Natural killer cell (primary cell): ENCODE data around the gene TEX47. TPM values are rescaled to one million over a fixed set of nuclear protein-coding genes. Genes with fewer than 3 reads are reported as not detected.

ENCODE experiments used
- ATAC-seq, 3 donors: fragments of 150-1000 bp in 2 of 3; fragments of 200-7000 bp in 1 of 3; cut with Tn5 transposase; 1 replicate in 1 of 3; 2 replicates in 2 of 3; pipeline ENCODE4 v1.10.0; 2021; ENCODE audit warnings: mild to moderate bottlenecking in 2 of 3, moderate library complexity in 2 of 3
- DNase-seq, 2 donors: peaks; one replicate each; pipeline versions ENCODE4 v3.0.0 to v3.0.0-alpha.2; 2013 to 2021; ENCODE audit warnings: mixed read lengths in 1 of 2
- H3K27ac ChIP-seq: one replicate; pipeline ENCODE4 v1.5.1; 2013; ENCODE audit warnings: mild to moderate bottlenecking, low read length
- H3K27me3 ChIP-seq: one replicate; pipeline ENCODE4 v1.6.1; 2013; ENCODE audit warnings: low read length; ENCODE audit not compliant: control insufficient read depth, insufficient read depth
- H3K36me3 ChIP-seq: one replicate; pipeline ENCODE4 v1.6.1; 2013; ENCODE audit warnings: low read length; ENCODE audit not compliant: control insufficient read depth, insufficient read depth
- H3K4me1 ChIP-seq: one replicate; pipeline ENCODE4 v1.6.1; 2013; ENCODE audit warnings: low read length; ENCODE audit not compliant: control insufficient read depth, insufficient read depth
- H3K4me3 ChIP-seq: one replicate; pipeline ENCODE4 v1.5.1; 2013; ENCODE audit warnings: low read length
- H3K9me3 ChIP-seq: one replicate; pipeline ENCODE4 v1.6.1; 2013; ENCODE audit warnings: low read length; ENCODE audit not compliant: control insufficient read depth, insufficient read depth
- H3K27ac Mint-ChIP-seq, 2 donors: one replicate each; pipeline ENCODE4 v1.8.0; 2022; ENCODE audit warnings: mild to moderate bottlenecking in 2 of 2, mixed read lengths in 2 of 2, moderate library complexity in 1 of 2
- H3K27me3 Mint-ChIP-seq, 2 donors: one replicate each; pipeline ENCODE4 v1.8.0; 2022; ENCODE audit warnings: low read depth in 2 of 2, mixed read lengths in 2 of 2
- H3K36me3 Mint-ChIP-seq: one replicate; pipeline ENCODE4 v1.8.0; 2022; ENCODE audit warnings: mixed read lengths
- H3K4me1 Mint-ChIP-seq, 2 donors: one replicate each; pipeline ENCODE4 v1.8.0; 2022; ENCODE audit warnings: mixed read lengths in 2 of 2
- H3K4me3 Mint-ChIP-seq: one replicate; pipeline ENCODE4 v1.8.0; 2022; ENCODE audit warnings: mild to moderate bottlenecking, moderate library complexity, mixed read lengths
- H3K9me3 Mint-ChIP-seq, 2 donors: one replicate each; pipeline ENCODE4 v1.8.0; 2022; ENCODE audit warnings: mixed read lengths in 2 of 2
- CTCF ChIP-seq: fragments of 200-600 bp; IDR thresholded peaks from one replicate; pipeline ENCODE4 v1.8.0; 2022; ENCODE audit warnings: antibody characterized with exemption
- WGBS: methylation state at CpG from one replicate; pipeline ENCODE4 v1.1.7; 2013; ENCODE audit warnings: missing lambda C conversion rate; ENCODE audit not compliant: insufficient coverage; 5-methylcytosine and 5-hydroxymethylcytosine counted together
- intact Hi-C: fragments of 100-400 bp; cut with micrococcal nuclease; formaldehyde crosslinking; loops from one replicate; pipeline ENCODE4 v1.14.2; 2022
- total RNA-seq, 4 donors: library from RNA; stranded (reverse); fragments of 120-200 nt in 1 of 4; gene quantifications; one replicate each; pipeline versions ENCODE4 v1.2.3 to v1.2.4, GENCODE V29; 2013 to 2022

Gene TEX47
- total RNA-seq, 3 donors from 2014 or later (not counting 1 experiment from before 2014, with no cell fraction given), result not detected

GRCh38 chr7:88757371-88757770, 38.2 kb downstream of the TEX47 start:
- Histone ChIP-seq H3K36me3 (no peaks in the 10 kb centered on the region), H3K27me3 (peaks cover 9% of the 10 kb centered on the region), H3K4me3 (no peak overlapping the region), H3K4me1 (no peaks in the 10 kb centered on the region), H3K9me3 (no peaks in the 10 kb centered on the region), H3K27ac (no peak overlapping the region)
- Mint-ChIP-seq H3K27ac (no peak overlapping the region), H3K4me1 (no peaks in the 10 kb centered on the region), H3K4me3 (no peak overlapping the region), H3K9me3 (peaks cover 4 to 11% of the 10 kb centered on the region in 2 donors), H3K27me3 (peaks cover 2 to 9% of the 10 kb centered on the region in 2 donors), H3K36me3 (peaks cover 6% of the 10 kb centered on the region)
- intact Hi-C loops, result no loop called here
- TF ChIP-seq CTCF, result no peak
- DNase-seq (no peak), ATAC-seq (no peak)
- 60% methylated on average over 1 of the region's 2 CpGs for WGBS

DNA sequence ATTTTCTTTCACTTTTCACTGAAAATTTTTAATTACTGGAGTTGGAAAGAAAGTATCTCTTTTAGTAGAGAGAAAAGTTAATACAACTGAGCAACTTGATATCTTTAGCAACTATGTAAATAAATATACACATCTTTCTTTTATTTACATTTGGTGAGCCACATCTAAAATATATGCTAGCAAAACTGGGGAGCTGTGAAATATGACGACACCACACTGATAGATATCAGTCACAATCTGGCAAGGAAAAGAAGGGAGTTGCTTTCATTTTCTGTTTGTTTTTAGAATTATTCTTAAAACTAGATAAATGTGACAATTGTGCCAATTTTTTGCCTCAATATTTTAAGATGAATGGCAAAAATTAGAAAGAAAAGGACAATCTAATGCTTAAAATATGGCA, 38.7 kb downstream of the TEX47 start:
- Histone ChIP-seq H3K36me3 (no peaks in the 10 kb centered on the region), H3K4me3 (no peak overlapping the region), H3K4me1 (no peaks in the 10 kb centered on the region), H3K27me3 (peaks cover 9% of the 10 kb centered on the region), H3K9me3 (no peaks in the 10 kb centered on the region), H3K27ac (no peak overlapping the region)
- Mint-ChIP-seq H3K9me3 (peaks cover 4 to 13% of the 10 kb centered on the region in 2 donors), H3K4me1 (no peaks in the 10 kb centered on the region), H3K36me3 (peaks cover 6% of the 10 kb centered on the region), H3K27ac (no peak overlapping the region), H3K4me3 (no peak overlapping the region), H3K27me3 (peaks cover 2 to 9% of the 10 kb centered on the region in 2 donors)
- intact Hi-C loops, result no loop called here
- no CpG with 5 or more reads among the region's 1 CpG for WGBS
- DNase-seq, result no peak
- ATAC-seq, result no peak
- TF ChIP-seq CTCF, result no peak

GRCh38 chr7:88746126-88746525, 49.4 kb downstream of the TEX47 start:
- H3K27ac ChIP-seq, result no peak overlapping the region
- Mint-ChIP-seq H3K36me3 (no peaks in the 10 kb centered on the region), H3K27ac (no peak overlapping the region), H3K4me3 (no peak overlapping the region), H3K9me3 (peaks cover 6 to 8% of the 10 kb centered on the region in 2 donors), H3K27me3 (no peaks in the 10 kb centered on the region), H3K4me1 (no peaks in the 10 kb centered on the region)
- H3K27me3 ChIP-seq, result no peaks in the 10 kb centered on the region
- ATAC-seq (no peak), DNase-seq (no peak)
- no peaks in the 10 kb centered on the region for H3K36me3 ChIP-seq
- H3K4me1 ChIP-seq, result no peaks in the 10 kb centered on the region
- H3K4me3 ChIP-seq, result no peak overlapping the region
- no peaks in the 10 kb centered on the region for H3K9me3 ChIP-seq
- 68% methylated on average over 2 of the region's 3 CpGs for WGBS
- TF ChIP-seq CTCF, result no peak
- intact Hi-C loops, result no loop called here

Other genes starting within 250 kb of the TEX47 start
- not detected for gene ZNF804B, start 36.0 kb downstream of the TEX47 start, total RNA-seq